Cardiac muscle cell (in vitro differentiated cells and primary cell): Measurements from ENCODE around the gene FAM193A. TPM values are rescaled to one million over a fixed set of nuclear protein-coding genes. Genes with fewer than 3 reads are reported as not detected.
"Not testable (repeated sequence)": the region's sequence is repeated elsewhere in the genome, so short reads cannot be mapped to it uniquely, and the experiment has no call there.

Source experiments
- DNase-seq, 2 donors: peaks; one replicate each; pipeline versions ENCODE4 v3.0.0 to v3.0.0-alpha.2; 2010 to 2017; ENCODE audit warnings: low read depth in 1 of 2, low spot score in 1 of 2
- H3K27ac ChIP-seq: fragments of 200-600 bp; sonication (generic); 2 replicates; pipeline ENCODE4 v1.5.1; 2016
- H3K27me3 ChIP-seq: fragments of 200-600 bp; sonication (generic); 2 replicates; pipeline ENCODE4 v1.6.0; 2016; ENCODE audit warnings: control low read depth
- H3K36me3 ChIP-seq: fragments of 200-600 bp; sonication (generic); 2 replicates; pipeline ENCODE4 v1.5.1; 2016; ENCODE audit warnings: control low read depth
- H3K4me1 ChIP-seq: fragments of 200-600 bp; sonication (generic); 2 replicates; pipeline ENCODE4 v1.8.1; 2017; ENCODE audit warnings: low read depth, mild to moderate bottlenecking, mixed run types
- H3K4me3 ChIP-seq: fragments of 200-600 bp; sonication (generic); 2 replicates; pipeline ENCODE4 v1.5.1; 2016; ENCODE audit warnings: mild to moderate bottlenecking
- H3K9me3 ChIP-seq: fragments of 200-600 bp; sonication (generic); 2 replicates; pipeline ENCODE4 v1.5.1; 2017; ENCODE audit warnings: low read depth, mild to moderate bottlenecking, control low read depth
- CTCF ChIP-seq: IDR thresholded peaks from 2 replicates; pipeline ENCODE4 v1.5.1; 2012; ENCODE audit warnings: low read depth, mild to moderate bottlenecking, low read length
- polyA plus RNA-seq: library from polyadenylated mRNA; unstranded; fragments of >200 nt; fragmentation: Nextera tagmentation; extraction: Ambion mirVana; gene quantifications from 2 replicates; pipeline ENCODE4 v1.2.1, GENCODE V29; 2016
- total RNA-seq: library from RNA; depleted of rRNA; stranded (reverse); fragments of >200 nt; gene quantifications from 2 replicates; pipeline ENCODE4 v1.2.3, GENCODE V29; 2016

The FAM193A gene
- total and polyA plus RNA-seq, 2 experiments from 2014 or later, result 12.0 to 34.0 TPM

GRCh38 chr4:2545321-2546013 lies 9.0 kb downstream of the FAM193A start:
- no peak for TF ChIP-seq CTCF
- DNase-seq, result no peak
- Histone ChIP-seq H3K4me3 (no peak overlapping the region), H3K27me3 (no peaks in the 10 kb centered on the region), H3K9me3 (no peaks in the 10 kb centered on the region), H3K4me1 (no peaks in the 10 kb centered on the region), H3K36me3 (no peaks in the 10 kb centered on the region), H3K27ac (no peak overlapping the region)

GRCh38 chr4:2546286-2546823 lies 9.9 kb downstream of the FAM193A start:
- no peaks in the 10 kb centered on the region for H3K4me1 ChIP-seq
- no peak for TF ChIP-seq CTCF
- no peaks in the 10 kb centered on the region for H3K9me3 ChIP-seq
- H3K27ac ChIP-seq, result no peak overlapping the region
- H3K4me3 ChIP-seq, result no peak overlapping the region
- H3K36me3 ChIP-seq, result no peaks in the 10 kb centered on the region
- no peak for DNase-seq
- no peaks in the 10 kb centered on the region for H3K27me3 ChIP-seq

GRCh38 chr4:2546961-2547691 lies 10.7 kb downstream of the FAM193A start:
- not testable (repeated sequence) for H3K27me3 ChIP-seq, H3K36me3 ChIP-seq, DNase-seq, H3K4me1 ChIP-seq, H3K9me3 ChIP-seq, H3K4me3 ChIP-seq, H3K27ac ChIP-seq

GRCh38 chr4:2551118-2551517 lies 14.7 kb downstream of the FAM193A start:
- Histone ChIP-seq H3K27me3 (no peaks in the 10 kb centered on the region), H3K4me1 (no peaks in the 10 kb centered on the region), H3K27ac (no peak overlapping the region), H3K4me3 (no peak overlapping the region), H3K36me3 (no peaks in the 10 kb centered on the region), H3K9me3 (no peaks in the 10 kb centered on the region)
- no peak for DNase-seq
- TF ChIP-seq CTCF, result no peak

- no peaks in the 10 kb centered on the region for H3K27me3 ChIP-seq
- no peak overlapping the region for H3K27ac ChIP-seq
- H3K4me1 ChIP-seq, result no peaks in the 10 kb centered on the region
- H3K36me3 ChIP-seq, result no peaks in the 10 kb centered on the region
- no peak for TF ChIP-seq CTCF
- H3K9me3 ChIP-seq, result no peaks in the 10 kb centered on the region
- H3K4me3 ChIP-seq, result no peak overlapping the region
- no peak for DNase-seq
These were observed 16.4 kb downstream of the FAM193A start for GRCh38 chr4:2552806-2553205.

GRCh38 chr4:2558301-2558700 lies 21.9 kb downstream of the FAM193A start:
- no peak overlapping the region for H3K27ac ChIP-seq
- no peak for DNase-seq
- H3K4me1 ChIP-seq, result no peaks in the 10 kb centered on the region
- no peaks in the 10 kb centered on the region for H3K36me3 ChIP-seq
- TF ChIP-seq CTCF, result no peak
- no peaks in the 10 kb centered on the region for H3K9me3 ChIP-seq
- H3K4me3 ChIP-seq, result no peak overlapping the region
- H3K27me3 ChIP-seq, result no peaks in the 10 kb centered on the region
